HepG2 (cell line): Measurements from ENCODE around the gene MYH10. TPM values are rescaled to one million over a fixed set of nuclear protein-coding genes. Genes with fewer than 3 reads are reported as not detected.

Source experiments
- AGO1 ChIP-seq: fragments of 200-400 bp; formaldehyde crosslinking; IDR thresholded peaks from 2 replicates; pipeline ENCODE4 v1.6.1; 2017; ENCODE audit warnings: mild to moderate bottlenecking, low read depth, low read length, moderate library complexity; ENCODE audit not compliant: poor library complexity, severe bottlenecking
- AKAP8 ChIP-seq: sonication (generic); formaldehyde crosslinking; IDR thresholded peaks from 2 replicates; pipeline ENCODE4 v1.5.1; 2020; ENCODE audit warnings: mild to moderate bottlenecking, missing genetic modification reagents
- CCDC6 ChIP-seq: sonication (generic); formaldehyde crosslinking; IDR thresholded peaks from 2 replicates; pipeline ENCODE4 v1.8.1; 2022; ENCODE audit warnings: mild to moderate bottlenecking, missing genetic modification reagents, moderate library complexity
- CEBPG ChIP-seq: IDR thresholded peaks from 2 replicates; pipeline ENCODE4 v1.6.1; 2016
- E2F5 ChIP-seq: sonication (generic); formaldehyde crosslinking; conservative IDR thresholded peaks from 2 replicates; pipeline ENCODE4 v1.4.0; 2020; ENCODE audit warnings: missing genetic modification reagents
- HIVEP1 ChIP-seq: sonication (generic); formaldehyde crosslinking; IDR thresholded peaks from 2 replicates; pipeline ENCODE4 v1.4.0; 2020; ENCODE audit warnings: mild to moderate bottlenecking, missing genetic modification reagents
- MZF1 ChIP-seq: sonication (generic); formaldehyde crosslinking; IDR thresholded peaks from 2 replicates; pipeline ENCODE4 v1.8.1; 2023; ENCODE audit warnings: mild to moderate bottlenecking, missing genetic modification reagents, borderline replicate concordance
- NFATC3 ChIP-seq: sonication (generic); formaldehyde crosslinking; IDR thresholded peaks from 2 replicates; pipeline ENCODE4 v1.5.1; 2020; ENCODE audit warnings: mild to moderate bottlenecking, missing genetic modification reagents
- NR0B2 ChIP-seq: sonication (generic); formaldehyde crosslinking; IDR thresholded peaks from 2 replicates; pipeline ENCODE4 v1.4.0; 2020; ENCODE audit warnings: mild to moderate bottlenecking, missing genetic modification reagents
- NR2F2 ChIP-seq: IDR thresholded peaks from 2 replicates; pipeline ENCODE4 v1.6.1; 2012; ENCODE audit warnings: low read depth, inconsistent platforms, borderline replicate concordance
- NR2F6 ChIP-seq, 2 experiments: IDR thresholded peaks; 2 replicates each; pipeline ENCODE4 v1.6.1; 2016; ENCODE audit warnings: antibody characterized with exemption in 1 of 2, mild to moderate bottlenecking in 1 of 2
- RARA ChIP-seq: IDR thresholded peaks from 2 replicates; pipeline ENCODE4 v1.6.1; 2016; ENCODE audit warnings: missing genetic modification reagents, missing compliant biosample characterization
- SP2 ChIP-seq: sonication (generic); formaldehyde crosslinking; IDR thresholded peaks from 2 replicates; pipeline ENCODE4 v1.5.1; 2020; ENCODE audit warnings: mild to moderate bottlenecking, missing genetic modification reagents
- SRSF4 ChIP-seq: fragments of 200-400 bp; formaldehyde crosslinking; IDR thresholded peaks from one replicate; pipeline ENCODE4 v1.6.1; 2018; ENCODE audit warnings: mild to moderate bottlenecking, low read depth, low read length, moderate library complexity; ENCODE audit not compliant: poor library complexity, severe bottlenecking
- ZBTB7B ChIP-seq: sonication (generic); formaldehyde crosslinking; IDR thresholded peaks from 2 replicates; pipeline ENCODE4 v1.4.0; 2020; ENCODE audit warnings: missing genetic modification reagents
- ZFY ChIP-seq: sonication (generic); formaldehyde crosslinking; IDR thresholded peaks from 2 replicates; pipeline ENCODE4 v1.4.0; 2020; ENCODE audit warnings: missing genetic modification reagents
- ZNF235 ChIP-seq: sonication (generic); formaldehyde crosslinking; IDR thresholded peaks from 2 replicates; pipeline ENCODE4 v1.8.1; 2023; ENCODE audit warnings: mild to moderate bottlenecking, missing genetic modification reagents, borderline replicate concordance
- ZNF691 ChIP-seq: sonication (generic); formaldehyde crosslinking; IDR thresholded peaks from 2 replicates; pipeline ENCODE4 v1.4.0; 2020; ENCODE audit warnings: missing genetic modification reagents, low read depth, mild to moderate bottlenecking, borderline replicate concordance
- polyA plus RNA-seq, 8 experiments: library from polyadenylated mRNA; depleted of rRNA in 3 of 8; stranded (reverse) in 7 of 8; unstranded in 1 of 8; fragments of >200 nt; fragmentation: Illumina TruSeq in 4 of 8; extraction: Trizol in 4 of 8; gene quantifications; 2 replicates each; pipeline versions ENCODE4 v1.2.1 to v1.2.3, GENCODE V29; 2011 to 2016; ENCODE audit warnings: low read depth in 4 of 8, missing spikeins in 1 of 8, mixed read lengths in 1 of 8; ENCODE audit not compliant: insufficient read depth in 1 of 8
- total RNA-seq, 5 experiments: library from RNA; depleted of rRNA; stranded (reverse); fragments of >200 nt; fragmentation: Illumina TruSeq; extraction: Trizol; gene quantifications; 2 replicates each; pipeline ENCODE4 v1.2.3, GENCODE V29; 2016; ENCODE audit warnings: low read depth in 1 of 5
- TF ChIP-seq, protein P1 (sequence below): sonication (generic); formaldehyde crosslinking; IDR thresholded peaks from 2 replicates; pipeline ENCODE4 v1.4.0; 2020; ENCODE audit warnings: missing genetic modification reagents, mild to moderate bottlenecking, borderline replicate concordance
- TF ChIP-seq, protein P2 (sequence below): sonication (generic); formaldehyde crosslinking; IDR thresholded peaks from 2 replicates; pipeline ENCODE4 v1.9.0; 2021; ENCODE audit warnings: missing genetic modification reagents, borderline replicate concordance
- TF ChIP-seq, protein P3 (sequence below): sonication (generic); formaldehyde crosslinking; IDR thresholded peaks from 2 replicates; pipeline ENCODE4 v1.8.0; 2022; ENCODE audit warnings: missing genetic modification reagents, mild to moderate bottlenecking, borderline replicate concordance

Gene MYH10
- total and polyA plus RNA-seq, 2 of the 13 experiments (the other 11 are each of a cell fraction or from before 2014, with no cell fraction given) = 43.4 to 68.6 TPM

DNA sequence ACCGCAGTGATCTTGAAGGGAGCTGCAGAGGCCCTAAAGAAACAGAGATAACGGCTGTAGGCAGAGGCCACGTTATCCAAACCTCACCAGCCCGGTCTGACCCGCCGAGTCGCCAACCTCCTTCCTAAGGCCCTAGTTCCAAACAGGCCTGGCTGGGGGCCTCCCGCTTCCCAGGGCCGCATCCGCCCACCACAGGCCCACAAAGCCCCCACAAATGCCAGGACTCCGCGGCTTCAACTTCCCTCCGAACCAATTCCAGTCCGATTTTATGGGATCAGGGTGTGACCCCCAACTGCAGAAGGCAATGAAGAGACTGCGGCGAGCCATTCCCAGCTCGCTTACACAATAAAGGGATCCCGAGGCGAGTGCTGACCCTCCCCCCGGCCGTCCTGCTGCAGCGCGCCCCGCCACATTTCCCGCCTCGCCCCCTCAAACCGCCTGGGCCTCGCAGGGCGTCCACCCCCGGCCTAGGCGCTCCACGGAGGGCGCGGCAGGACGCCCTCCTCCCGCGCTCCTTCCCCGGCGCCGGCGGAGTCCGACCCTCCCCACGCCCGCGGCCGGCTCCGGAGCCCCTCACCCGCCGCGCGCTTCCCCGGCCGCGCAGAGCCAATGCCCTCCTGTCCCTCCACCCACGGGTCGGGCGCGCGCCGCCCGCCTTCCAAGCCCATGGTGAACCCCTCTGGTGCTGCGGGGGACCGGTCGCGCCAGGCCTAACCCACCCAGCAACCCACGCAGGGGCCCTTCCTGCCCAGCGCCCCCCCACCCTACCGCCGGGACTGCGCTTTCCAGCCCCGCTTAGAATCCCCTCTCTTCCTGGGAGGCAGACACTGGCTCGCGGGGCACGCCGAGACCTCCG lies 926 bp downstream of the MYH10 start (continued):
- TF ChIP-seq ZNF691 (CRISPR knock-in tag) = no peak
- TF ChIP-seq, protein P1, sequence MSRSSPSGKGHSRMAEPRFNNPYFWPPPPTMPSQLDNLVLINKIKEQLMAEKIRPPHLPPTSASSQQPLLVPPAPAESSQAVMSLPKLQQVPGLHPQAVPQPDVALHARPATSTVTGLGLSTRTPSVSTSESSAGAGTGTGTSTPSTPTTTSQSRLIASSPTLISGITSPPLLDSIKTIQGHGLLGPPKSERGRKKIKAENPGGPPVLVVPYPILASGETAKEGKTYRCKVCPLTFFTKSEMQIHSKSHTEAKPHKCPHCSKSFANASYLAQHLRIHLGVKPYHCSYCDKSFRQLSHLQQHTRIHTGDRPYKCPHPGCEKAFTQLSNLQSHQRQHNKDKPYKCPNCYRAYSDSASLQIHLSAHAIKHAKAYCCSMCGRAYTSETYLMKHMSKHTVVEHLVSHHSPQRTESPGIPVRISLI (CRISPR knock-in tag) = no peak
- TF ChIP-seq NR2F6 (IDR thresholded peaks at IDR 0.05) = no peak
- TF ChIP-seq NR2F6 (CRISPR knock-in tag; IDR thresholded peaks at IDR 0.05) = no peak
- TF ChIP-seq CCDC6 = 0 out of 2 replicates have a peak, but pooled peaks have one; percentile 1
- TF ChIP-seq HIVEP1 (CRISPR knock-in tag) = 0 out of 2 replicates have a peak, but pooled peaks have one; percentile 25
- 0 out of 2 replicates have a peak, but pooled peaks have one; percentile 6 for TF ChIP-seq NR0B2 (CRISPR knock-in tag)
- no peak for TF ChIP-seq E2F5 (CRISPR knock-in tag)
- TF ChIP-seq AGO1 = peak; percentile 92
- TF ChIP-seq MZF1 (CRISPR knock-in tag) = no peak
- TF ChIP-seq AKAP8 (CRISPR knock-in tag) = peak; percentile 75; the same call in 1 of the 2 replicates
- TF ChIP-seq RARA = peak; percentile 5; the same call in 1 of the 2 replicates
- peak; percentile 14; the same call in 1 of the 2 replicates for TF ChIP-seq CEBPG (CRISPR knock-in tag)
- TF ChIP-seq NFATC3 (CRISPR knock-in tag) = no peak
- peak; percentile 75 for TF ChIP-seq ZFY
- TF ChIP-seq, protein P2, sequence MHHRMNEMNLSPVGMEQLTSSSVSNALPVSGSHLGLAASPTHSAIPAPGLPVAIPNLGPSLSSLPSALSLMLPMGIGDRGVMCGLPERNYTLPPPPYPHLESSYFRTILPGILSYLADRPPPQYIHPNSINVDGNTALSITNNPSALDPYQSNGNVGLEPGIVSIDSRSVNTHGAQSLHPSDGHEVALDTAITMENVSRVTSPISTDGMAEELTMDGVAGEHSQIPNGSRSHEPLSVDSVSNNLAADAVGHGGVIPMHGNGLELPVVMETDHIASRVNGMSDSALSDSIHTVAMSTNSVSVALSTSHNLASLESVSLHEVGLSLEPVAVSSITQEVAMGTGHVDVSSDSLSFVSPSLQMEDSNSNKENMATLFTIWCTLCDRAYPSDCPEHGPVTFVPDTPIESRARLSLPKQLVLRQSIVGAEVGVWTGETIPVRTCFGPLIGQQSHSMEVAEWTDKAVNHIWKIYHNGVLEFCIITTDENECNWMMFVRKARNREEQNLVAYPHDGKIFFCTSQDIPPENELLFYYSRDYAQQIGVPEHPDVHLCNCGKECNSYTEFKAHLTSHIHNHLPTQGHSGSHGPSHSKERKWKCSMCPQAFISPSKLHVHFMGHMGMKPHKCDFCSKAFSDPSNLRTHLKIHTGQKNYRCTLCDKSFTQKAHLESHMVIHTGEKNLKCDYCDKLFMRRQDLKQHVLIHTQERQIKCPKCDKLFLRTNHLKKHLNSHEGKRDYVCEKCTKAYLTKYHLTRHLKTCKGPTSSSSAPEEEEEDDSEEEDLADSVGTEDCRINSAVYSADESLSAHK (CRISPR knock-in tag) = no peak
- peak; percentile 28; the same call in 1 of the 2 replicates for TF ChIP-seq SP2
- TF ChIP-seq NR2F2 = no peak
- TF ChIP-seq, protein P3, sequence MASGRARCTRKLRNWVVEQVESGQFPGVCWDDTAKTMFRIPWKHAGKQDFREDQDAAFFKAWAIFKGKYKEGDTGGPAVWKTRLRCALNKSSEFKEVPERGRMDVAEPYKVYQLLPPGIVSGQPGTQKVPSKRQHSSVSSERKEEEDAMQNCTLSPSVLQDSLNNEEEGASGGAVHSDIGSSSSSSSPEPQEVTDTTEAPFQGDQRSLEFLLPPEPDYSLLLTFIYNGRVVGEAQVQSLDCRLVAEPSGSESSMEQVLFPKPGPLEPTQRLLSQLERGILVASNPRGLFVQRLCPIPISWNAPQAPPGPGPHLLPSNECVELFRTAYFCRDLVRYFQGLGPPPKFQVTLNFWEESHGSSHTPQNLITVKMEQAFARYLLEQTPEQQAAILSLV = peak; percentile 31; the same call in 1 of the 2 replicates
- peak; percentile 68; the same call in 1 of the 2 replicates for TF ChIP-seq ZNF235 (CRISPR knock-in tag)
- peak; percentile 28; the same call in 1 of the 2 replicates for TF ChIP-seq ZBTB7B (CRISPR knock-in tag)
- no peak for TF ChIP-seq SRSF4
